HG02973 (cell line): ENCODE results near the gene ZNF560.
"Not testable (repeated sequence)": the region's sequence is repeated elsewhere in the genome, so short reads cannot be mapped to it uniquely, and the experiment has no call there.

Source experiments
- ATAC-seq: cut with Tn5 transposase; IDR thresholded peaks from one replicate; pipeline ENCODE4 v1.9.1; 2021; ENCODE audit warnings: moderate library complexity; ENCODE audit not compliant: unreplicated experiment

ZNF560 gene

GRCh38 chr19:9498183-9498902 is at the start of gene ZNF560:
Gene ZNF560 (minus strand): TSS chr19:9498616. CDS start chr19:9475313, 23,303 bp downstream.
- ATAC-seq, result no peak

GRCh38 chr19:9547870-9548269 is 49.5 kb upstream of the ZNF560 start:
- no peak for ATAC-seq

GRCh38 chr19:9541281-9541680 is 42.9 kb upstream of the ZNF560 start:
- ATAC-seq, result not testable (repeated sequence)

- not testable (repeated sequence) for ATAC-seq
Measured at GRCh38 chr19:9539921-9540320, 41.5 kb upstream of the ZNF560 start.

- ATAC-seq, result not testable (repeated sequence)
Measured at GRCh38 chr19:9539201-9539600, 40.8 kb upstream of the ZNF560 start.

- peak; percentile 92 for ATAC-seq
Measured at GRCh38 chr19:9538183-9539058, 40.0 kb upstream of the ZNF560 start, which contains the start of gene ZNF426. Gene ZNF426 (minus strand): TSS chr19:9538645. CDS start chr19:9536232, 2,413 bp downstream.

- no peak for ATAC-seq
Measured at GRCh38 chr19:9535934-9536333, 37.5 kb upstream of the ZNF560 start.

- ATAC-seq, result no peak
Measured at GRCh38 chr19:9531933-9532332, 33.5 kb upstream of the ZNF560 start.

- no peak for ATAC-seq
Measured at GRCh38 chr19:9528757-9529336, 30.4 kb upstream of the ZNF560 start.

- ATAC-seq, result no peak
Measured at GRCh38 chr19:9523885-9524474, 25.6 kb upstream of the ZNF560 start.

- ATAC-seq, result no peak
Measured at GRCh38 chr19:9507285-9507684, 8.9 kb upstream of the ZNF560 start.

GRCh38 chr19:9500796-9501195 is 2.4 kb upstream of the ZNF560 start:
- ATAC-seq, result no peak

GRCh38 chr19:9494096-9494495 is 4.3 kb downstream of the ZNF560 start:
- no peak for ATAC-seq

- ATAC-seq, result no peak
Measured at GRCh38 chr19:9487016-9487415, 11.4 kb downstream of the ZNF560 start.

- no peak for ATAC-seq
Measured at GRCh38 chr19:9485140-9485539, 13.3 kb downstream of the ZNF560 start.

GRCh38 chr19:9474975-9475374 is 23.4 kb downstream of the ZNF560 start:
- ATAC-seq, result no peak

GRCh38 chr19:9467161-9467560 is 31.3 kb downstream of the ZNF560 start:
- ATAC-seq, result no peak

- no peak for ATAC-seq
Measured at GRCh38 chr19:9461938-9462337, 36.5 kb downstream of the ZNF560 start.

GRCh38 chr19:9456018-9456689 is 42.3 kb downstream of the ZNF560 start:
- ATAC-seq, result no peak

- ATAC-seq, result no peak
Measured at GRCh38 chr19:9453953-9454352, 44.5 kb downstream of the ZNF560 start.

- no peak for ATAC-seq
Measured at GRCh38 chr19:9445037-9445436, 53.4 kb downstream of the ZNF560 start.
